GM23338 (cell line): ENCODE results near the gene DTYMK. TPM values are rescaled to one million over a fixed set of nuclear protein-coding genes. Genes with fewer than 3 reads are reported as not detected.

ENCODE experiments used
- ATAC-seq: fragments of 200-7000 bp; cut with Tn5 transposase; 3 replicates; pipeline ENCODE4 v1.9.1; 2020
- DNase-seq: peaks from one replicate; pipeline ENCODE4 v3.0.0-alpha.2; 2015; ENCODE audit warnings: low spot score
- H2AFZ ChIP-seq: fragments of 200-600 bp; sonication (generic); 2 replicates; pipeline ENCODE4 v1.8.0; 2016; ENCODE audit warnings: antibody characterized with exemption, mild to moderate bottlenecking, moderate library complexity
- H3F3A ChIP-seq: fragments of 200-600 bp; sonication (generic); replicated peaks from 2 replicates; pipeline ENCODE4 v1.8.0; 2017; ENCODE audit warnings: antibody characterized with exemption, mixed run types, low read depth
- H3K27ac ChIP-seq: fragments of 200-600 bp; sonication (generic); 2 replicates; pipeline ENCODE4 v1.6.1; 2016; ENCODE audit warnings: low read depth
- H3K27me3 ChIP-seq: fragments of 200-600 bp; sonication (generic); 2 replicates; pipeline ENCODE4 v1.8.0; 2016; ENCODE audit warnings: mild to moderate bottlenecking, mixed run types, moderate library complexity; ENCODE audit not compliant: insufficient read depth
- H3K36me3 ChIP-seq: fragments of 200-600 bp; sonication (generic); 2 replicates; pipeline ENCODE4 v1.8.0; 2016; ENCODE audit warnings: mild to moderate bottlenecking; ENCODE audit not compliant: insufficient read depth
- H3K4me1 ChIP-seq: fragments of 200-600 bp; sonication (generic); 2 replicates; pipeline ENCODE4 v1.8.0; 2016; ENCODE audit warnings: mild to moderate bottlenecking, moderate library complexity; ENCODE audit not compliant: insufficient read depth
- H3K4me2 ChIP-seq: fragments of 200-600 bp; sonication (generic); 2 replicates; pipeline ENCODE4 v1.7.1; 2017; ENCODE audit warnings: mixed run types
- H3K4me3 ChIP-seq: fragments of 200-600 bp; sonication (generic); 2 replicates; pipeline ENCODE4 v1.6.1; 2016; ENCODE audit warnings: mixed run types
- H3K79me2 ChIP-seq: fragments of 200-600 bp; sonication (generic); replicated peaks from 2 replicates; pipeline ENCODE4 v1.8.0; 2017; ENCODE audit warnings: mild to moderate bottlenecking; ENCODE audit not compliant: insufficient read depth
- H3K9me2 ChIP-seq: fragments of 200-600 bp; sonication (generic); 2 replicates; pipeline ENCODE4 v1.8.0; 2017; ENCODE audit not compliant: insufficient read depth
- H4K20me1 ChIP-seq: fragments of 200-600 bp; sonication (generic); replicated peaks from 2 replicates; pipeline ENCODE4 v1.8.0; 2017; ENCODE audit warnings: mild to moderate bottlenecking; ENCODE audit not compliant: insufficient read depth
- H3K27ac Mint-ChIP-seq: 2 replicates; pipeline ENCODE4 v1.8.0; 2020; ENCODE audit warnings: inconsistent platforms, mild to moderate bottlenecking, moderate library complexity, mixed read lengths
- H3K27me3 Mint-ChIP-seq: 3 replicates; pipeline ENCODE4 v1.8.0; 2022; ENCODE audit warnings: low read depth, mild to moderate bottlenecking, moderate library complexity, mixed read lengths, inconsistent platforms; ENCODE audit not compliant: insufficient read depth, poor library complexity
- H3K36me3 Mint-ChIP-seq: 3 replicates; pipeline ENCODE4 v1.8.0; 2021; ENCODE audit warnings: low read depth, mild to moderate bottlenecking, inconsistent platforms, moderate library complexity, mixed read lengths
- H3K4me1 Mint-ChIP-seq: 3 replicates; pipeline ENCODE4 v1.8.0; 2020; ENCODE audit warnings: mild to moderate bottlenecking, inconsistent platforms, mixed read lengths
- H3K4me3 Mint-ChIP-seq: 3 replicates; pipeline ENCODE4 v1.8.0; 2021; ENCODE audit warnings: moderate library complexity, mild to moderate bottlenecking, inconsistent platforms, mixed read lengths
- H3K9me3 Mint-ChIP-seq: 3 replicates; pipeline ENCODE4 v1.8.0; 2020; ENCODE audit warnings: moderate library complexity, mild to moderate bottlenecking, inconsistent platforms, mixed read lengths
- CREB1 ChIP-seq: fragments of 250-450 bp; sonication (Bioruptor Pico); IDR thresholded peaks from 2 replicates; pipeline ENCODE4 v1.5.0; 2020; ENCODE audit warnings: low read depth, mild to moderate bottlenecking, moderate library complexity
- EZH2 ChIP-seq: fragments of 200-600 bp; sonication (generic); IDR thresholded peaks from one replicate; pipeline ENCODE4 v1.8.0; 2017; ENCODE audit warnings: antibody characterized with exemption, mild to moderate bottlenecking, low read depth; ENCODE audit not compliant: unreplicated experiment
- JUNB ChIP-seq: IDR thresholded peaks from one replicate; pipeline ENCODE4 v1.6.1; 2016; ENCODE audit warnings: antibody characterized with exemption; ENCODE audit not compliant: unreplicated experiment
- NANOG ChIP-seq: IDR thresholded peaks from 2 replicates; pipeline ENCODE4 v1.6.1; 2016; ENCODE audit warnings: antibody characterized with exemption, borderline replicate concordance
- POLR2AphosphoS5 ChIP-seq: IDR thresholded peaks from 2 replicates; pipeline ENCODE4 v1.6.1; 2016; ENCODE audit warnings: antibody characterized with exemption, low read depth
- REST ChIP-seq: IDR thresholded peaks from one replicate; pipeline ENCODE4 v1.6.1; 2018; ENCODE audit warnings: antibody characterized with exemption; ENCODE audit not compliant: unreplicated experiment
- STAT1 ChIP-seq: IDR thresholded peaks from one replicate; pipeline ENCODE4 v1.6.1; 2016; ENCODE audit warnings: antibody characterized with exemption; ENCODE audit not compliant: unreplicated experiment
- ZNF331 ChIP-seq: fragments of 250-450 bp; sonication (Bioruptor Pico); IDR thresholded peaks from 2 replicates; pipeline ENCODE4 v1.5.0; 2020; ENCODE audit warnings: low read depth, mild to moderate bottlenecking, moderate library complexity
- ZNF462 ChIP-seq: fragments of 250-450 bp; sonication (Bioruptor Pico); IDR thresholded peaks from 2 replicates; pipeline ENCODE4 v1.5.0; 2020; ENCODE audit warnings: mild to moderate bottlenecking, moderate library complexity
- polyA plus RNA-seq: library from polyadenylated mRNA; unstranded; fragments of >200 nt; fragmentation: Nextera tagmentation; extraction: Ambion mirVana; gene quantifications from 2 replicates; pipeline ENCODE4 v1.2.1, GENCODE V29; 2016
- total RNA-seq: library from RNA; depleted of rRNA; stranded (reverse); fragments of >200 nt; shearing (Covaris generic); gene quantifications from 2 replicates; pipeline ENCODE4 v1.2.3, GENCODE V29; 2014
- TF ChIP-seq, protein P1 (sequence below): IDR thresholded peaks from 2 replicates; pipeline ENCODE4 v1.6.1; 2016; ENCODE audit warnings: antibody characterized with exemption

DTYMK gene
- total and polyA plus RNA-seq, 2 experiments from 2014 or later = 55.4 to 65.4 TPM

DNA sequence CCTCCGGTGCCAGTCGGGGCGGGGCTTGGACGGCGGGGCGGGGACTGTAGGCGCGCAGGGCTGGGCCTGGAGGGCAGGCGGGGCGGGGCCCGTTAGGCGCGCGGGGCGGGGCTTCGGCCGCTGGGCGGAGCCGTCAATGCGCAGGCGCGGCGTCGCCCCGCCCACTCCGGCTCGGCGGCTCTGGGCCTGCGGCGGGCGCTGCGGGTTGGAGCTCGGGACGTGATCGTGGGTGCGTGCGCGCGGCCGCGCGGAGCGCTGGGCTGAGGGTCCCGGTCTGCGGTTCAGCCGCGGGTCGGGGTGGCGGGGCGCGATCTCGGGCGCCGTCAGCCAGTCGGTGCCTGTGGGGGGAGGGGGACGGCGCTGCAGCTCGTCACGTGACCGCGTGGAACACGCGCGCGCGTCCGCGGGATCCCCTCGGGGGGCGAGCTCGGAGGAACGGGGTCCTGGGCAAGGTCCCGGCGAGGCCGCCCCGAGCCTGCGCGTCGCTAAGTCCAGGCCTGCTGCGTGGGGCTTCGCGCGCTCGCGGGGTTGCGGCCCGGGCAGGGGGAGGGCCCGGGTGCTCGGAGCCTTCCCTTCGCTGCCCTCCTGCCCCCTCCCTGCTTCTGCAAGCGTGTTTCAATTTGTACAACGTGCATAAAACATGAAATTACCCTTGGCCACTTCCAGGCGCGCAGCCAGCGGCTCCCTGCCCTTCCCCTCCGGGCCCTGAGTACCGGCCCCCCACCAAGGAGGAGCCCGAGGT lies 48.0 kb upstream of the DTYMK start, which contains the start of gene D2HGDH:
D2HGDH (plus strand) TSS at position 164 of the 742 bp plus-strand sequence. CDS start 595 bp downstream, outside the sequence.
- peak within 1 kb of the TSS; percentile 93 for H2AFZ ChIP-seq
- Mint-ChIP-seq H3K36me3 (no peaks in the 10 kb centered on the region; the same call in 2 of the 3 replicates), H3K4me1 (no peaks in the 10 kb centered on the region), H3K4me3 (peak within 1 kb of the TSS; percentile 79), H3K27ac (no peak within 1 kb of the TSS), H3K27me3 (peaks cover 17% of the 10 kb centered on the region), H3K9me3 (no peaks in the 10 kb centered on the region; the same call in 2 of the 3 replicates)
- no peak within 1 kb of the TSS for H3K27ac ChIP-seq
- ATAC-seq (peak; percentile 81), DNase-seq (peak; percentile 94)
- TF ChIP-seq CREB1 (no peak), POLR2AphosphoS5 (peak; percentile 84), EZH2 (no peak)
- H3K4me2 ChIP-seq = peak within 1 kb of the TSS; percentile 90
- H3K4me1 ChIP-seq = no peaks in the 10 kb centered on the region; the same call in 1 of the 2 replicates
- no peaks in the 10 kb centered on the region for H4K20me1 ChIP-seq
- H3K79me2 ChIP-seq = no peaks in the 10 kb centered on the region
- 0 out of 2 replicates have a peak, but pooled peaks cover 10% of the 10 kb centered on the region for H3F3A ChIP-seq
- no peaks in the 10 kb centered on the region; the same call in 1 of the 2 replicates for H3K9me2 ChIP-seq
- H3K4me3 ChIP-seq = peak within 1 kb of the TSS; percentile 86
- no peaks in the 10 kb centered on the region for H3K27me3 ChIP-seq
- H3K36me3 ChIP-seq = no peaks in the 10 kb centered on the region

DNA sequence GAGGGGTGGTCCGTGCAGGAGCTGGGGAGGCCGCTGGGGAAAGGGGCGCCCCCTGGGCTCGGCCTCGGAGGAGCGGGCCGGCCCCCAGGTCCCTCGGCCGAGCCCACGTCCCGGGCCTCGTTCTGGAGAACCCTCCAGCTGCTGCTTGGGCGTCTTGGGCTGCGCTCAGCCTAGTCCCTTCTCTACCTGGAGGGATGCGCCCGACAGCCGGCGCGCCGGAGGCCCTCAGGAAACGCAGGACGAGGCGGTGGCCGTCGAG lies 47.5 kb upstream of the DTYMK start:
- no peak; the same call in 2 of the 3 replicates for ATAC-seq
- H3K36me3 ChIP-seq = no peaks in the 10 kb centered on the region
- TF ChIP-seq, protein P1, sequence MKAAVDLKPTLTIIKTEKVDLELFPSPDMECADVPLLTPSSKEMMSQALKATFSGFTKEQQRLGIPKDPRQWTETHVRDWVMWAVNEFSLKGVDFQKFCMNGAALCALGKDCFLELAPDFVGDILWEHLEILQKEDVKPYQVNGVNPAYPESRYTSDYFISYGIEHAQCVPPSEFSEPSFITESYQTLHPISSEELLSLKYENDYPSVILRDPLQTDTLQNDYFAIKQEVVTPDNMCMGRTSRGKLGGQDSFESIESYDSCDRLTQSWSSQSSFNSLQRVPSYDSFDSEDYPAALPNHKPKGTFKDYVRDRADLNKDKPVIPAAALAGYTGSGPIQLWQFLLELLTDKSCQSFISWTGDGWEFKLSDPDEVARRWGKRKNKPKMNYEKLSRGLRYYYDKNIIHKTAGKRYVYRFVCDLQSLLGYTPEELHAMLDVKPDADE = no peak
- no peak for TF ChIP-seq CREB1
- no peak for TF ChIP-seq REST
- TF ChIP-seq ZNF462 (CRISPR knock-in tag) = no peak
- TF ChIP-seq ZNF331 = no peak
- no peak for TF ChIP-seq JUNB
- TF ChIP-seq STAT1 = no peak
- TF ChIP-seq NANOG = no peak

More for the DNA sequence above, 47.5 kb upstream of the DTYMK start:
- Histone ChIP-seq H3K79me2 (no peaks in the 10 kb centered on the region), H3F3A (0 out of 2 replicates have a peak, but pooled peaks cover 10% of the 10 kb centered on the region), H4K20me1 (no peaks in the 10 kb centered on the region), H2AFZ (peak overlapping the region; percentile 93), H3K27ac (no peak overlapping the region), H3K4me3 (peak overlapping the region; percentile 86), H3K4me2 (peak overlapping the region; percentile 83), H3K27me3 (no peaks in the 10 kb centered on the region), H3K4me1 (no peaks in the 10 kb centered on the region; the same call in 1 of the 2 replicates), H3K9me2 (no peaks in the 10 kb centered on the region; the same call in 1 of the 2 replicates)
- Mint-ChIP-seq H3K27me3 (peaks cover 17% of the 10 kb centered on the region), H3K9me3 (no peaks in the 10 kb centered on the region; the same call in 2 of the 3 replicates), H3K4me1 (no peaks in the 10 kb centered on the region), H3K36me3 (no peaks in the 10 kb centered on the region; the same call in 2 of the 3 replicates), H3K4me3 (peak overlapping the region; percentile 65; the same call in 1 of the 3 replicates), H3K27ac (no peak overlapping the region)
- no peak for DNase-seq
